Adrenal gland (tissue), 12 donors: Measurements from ENCODE around the gene RHBDL3. TPM values are rescaled to one million over a fixed set of nuclear protein-coding genes. Genes with fewer than 3 reads are reported as not detected.

ENCODE experiments used
- DNase-seq, 7 donors: peaks; one replicate each; pipeline ENCODE4 v3.0.0-alpha.2; 2019 to 2020
- H3K27ac ChIP-seq, 5 donors: fragments of 200-600 bp; sonication (generic) in 4 of 5; 1 replicate in 3 of 5; 2 replicates in 2 of 5; pipeline versions ENCODE4 v1.5.1 to v1.8.0; 2016 to 2020; ENCODE audit warnings: mild to moderate bottlenecking in 1 of 5
- H3K27me3 ChIP-seq: fragments of 200-600 bp; 2 replicates; pipeline ENCODE4 v1.8.0; 2021
- H3K36me3 ChIP-seq, 2 donors: fragments of 200-600 bp; replicated peaks in 1 of 2; 1 replicate in 1 of 2; 2 replicates in 1 of 2; pipeline versions ENCODE4 v1.5.1 to v1.8.0; 2018 to 2022
- H3K4me1 ChIP-seq, 2 donors: fragments of 200-600 bp; replicated peaks in 1 of 2; 1 replicate in 1 of 2; 2 replicates in 1 of 2; pipeline versions ENCODE4 v1.5.1 to v1.8.0; 2018 to 2021
- H3K4me3 ChIP-seq, 4 donors: fragments of 200-600 bp; sonication (generic) in 3 of 4; one replicate each; pipeline ENCODE4 v1.5.1; 2016 to 2018
- H3K9me3 ChIP-seq, 3 donors: fragments of 200-600 bp; sonication (generic) in 1 of 3; replicated peaks in 1 of 3; 1 replicate in 2 of 3; 2 replicates in 1 of 3; pipeline versions ENCODE4 v1.5.1 to v1.8.0; 2016 to 2021
- CTCF ChIP-seq, 6 experiments: fragments of 450-650 bp in 4 of 6; fragments of 200-600 bp in 2 of 6; sonication (generic) in 1 of 6; IDR thresholded peaks; 1 replicate in 5 of 6; 2 replicates in 1 of 6; pipeline versions ENCODE4 v1.5.1 to v1.8.0; 2016 to 2021; ENCODE audit warnings: antibody characterized with exemption in 6 of 6, mild to moderate bottlenecking in 2 of 6, moderate library complexity in 1 of 6
- POLR2A ChIP-seq, 2 donors: fragments of 450-650 bp; IDR thresholded peaks; one replicate each; pipeline ENCODE4 v1.6.1; 2017; ENCODE audit warnings: antibody characterized with exemption in 2 of 2, mild to moderate bottlenecking in 2 of 2, moderate library complexity in 1 of 2
- WGBS, 4 donors: extraction: QIAGEN DNeasy Blood & Tissue Kit in 2 of 4; methylation state at CpG; one replicate each; pipeline versions ENCODE4 v1.1.5 to v1.1.7; 2013 to 2017; 5-methylcytosine and 5-hydroxymethylcytosine counted together
- intact Hi-C, 2 donors: fragments of 100-400 bp; cut with DNase I; formaldehyde crosslinking; loops; one replicate each; pipeline versions ENCODE4 v1.14.1 to v1.15.0; 2022 to 2023
- microRNA counts, 2 donors: library from miRNA; unstranded; fragments of <30 nt; microRNA quantifications; one replicate each; lab custom pipeline; 2016
- microRNA-seq, 3 donors: library from miRNA; unstranded; fragments of <30 nt; microRNA quantifications; one replicate each; pipeline ENCODE4, GENCODE V29; 2017 to 2020
- polyA plus RNA-seq, 3 donors: library from polyadenylated mRNA; stranded (reverse); fragments of 200-250 nt in 2 of 3; fragments of 350-450 nt in 1 of 3; fragmentation: Illumina TruSeq in 1 of 3; extraction: RNeasy Lipid Tissue Mini Kit (QIAGEN cat#74804) in 1 of 3; gene quantifications; one replicate each; pipeline ENCODE4 v1.2.3, GENCODE V29; 2013 to 2014
- small RNA-seq, 2 donors: library from RNA; depleted of rRNA; stranded (forward); fragments of <200 nt; gene quantifications; one replicate each; pipeline ENCODE3, GENCODE V24; 2016
- total RNA-seq, 9 donors: library from RNA; depleted of rRNA in 4 of 9; stranded (reverse); fragments of >200 nt in 4 of 9; fragments of 120-200 nt in 1 of 9; fragmentation: NEBNext Ultra II Directional in 1 of 9; extraction: Animal tissue kit (Norgen Biotek cat#: 25700) in 1 of 9; gene quantifications; one replicate each; pipeline versions ENCODE4 v1.1.0 to v1.2.4, GENCODE V29; 2013 to 2023
- donor health status: healthy with polysubstance abuse.
- donor health status: Bipolar disorder and iron deficiency.
- donor health status: DM: yes; HTN: yes; CAD: no.
- donor health status: DM: no; HTN: no; CAD: no.
- donor health status: DM: no; HTN: no; CAD: no.
- donor health status: DM: yes; HTN: yes; CAD: no.

Gene RHBDL3
- total and polyA plus RNA-seq, 12 donors: 1.7 to 10.2 (median 5.1) TPM

GRCh38 chr17:32361270-32361669, 95.6 kb downstream of the RHBDL3 start:
- no peaks in the 10 kb centered on the region for H3K27me3 ChIP-seq
- no peak for DNase-seq
- no peak overlapping the region for H3K4me3 ChIP-seq
- peaks cover 0 to 92% of the 10 kb centered on the region in 2 donors for H3K36me3 ChIP-seq
- TF ChIP-seq CTCF (IDR thresholded peaks at IDR 0.05) (no peak), POLR2A (IDR thresholded peaks at IDR 0.05) (no peak)
- 76 to 89% (median 85%) methylated on average over 1 of the region's 1 CpG for WGBS, 4 donors
- no peak overlapping the region for H3K27ac ChIP-seq
- H3K9me3 ChIP-seq: no peaks in the 10 kb centered on the region
- intact Hi-C loops: no loop called here
- peaks cover 3 to 27% of the 10 kb centered on the region in 2 donors for H3K4me1 ChIP-seq

- DNase-seq: no peak
- Histone ChIP-seq H3K9me3 (no peaks in the 10 kb centered on the region), H3K4me1 (peaks cover 0 to 10% of the 10 kb centered on the region in 2 donors), H3K27ac (no peak overlapping the region), H3K36me3 (peaks cover 0 to 86% of the 10 kb centered on the region in 2 donors), H3K27me3 (no peaks in the 10 kb centered on the region), H3K4me3 (no peak overlapping the region)
- intact Hi-C loops: no loop called here
- WGBS, 4 donors: 63 to 91% (median 80%) methylated on average over 1 of the region's 1 CpG
- no peak for TF ChIP-seq CTCF (IDR thresholded peaks at IDR 0.05)
- no peak for TF ChIP-seq POLR2A (IDR thresholded peaks at IDR 0.05)
Observed at GRCh38 chr17:32370426-32370825, 104.8 kb downstream of the RHBDL3 start.

MicroRNAs encoded within 50 kb of the gene (microRNA counts, 767-probe panel; counts per million panel counts)
- 0 counts per million in 2 donors for microRNA hsa-miR-632 (lab: Ali Mortazavi, UCI)

Small RNA genes lying within 50 kb of the gene (microRNA-seq; reads per million reads assigned to microRNA genes)
- 0 to 2.6 (median 1.5) reads per million in 3 donors for gene MIR632

Small RNA genes lying within 50 kb of the gene (small RNA-seq; reads per million reads assigned to genes)
- 0 reads per million in 2 donors for gene UBL5P2

Other genes with a start within 250 kb of the RHBDL3 start
- 10 to 100 TPM; 44.2 to 86.0 (median 61.3) TPM for gene RHOT1, start 123.3 kb upstream of the RHBDL3 start, total RNA-seq
- gene RHOT1, start 123.3 kb upstream of the RHBDL3 start, polyA plus RNA-seq: 10 to 100 TPM; 75.3 to 97.7 (median 86.4) TPM
- gene C17orf75, start 76.3 kb downstream of the RHBDL3 start, total RNA-seq: 10 to 100 TPM in 8 of 9 donors, 1 to 10 TPM in 1; 9.6 to 36.5 (median 21.0) TPM
- 10 to 100 TPM; 13.5 to 23.8 (median 17.1) TPM for gene C17orf75, start 76.3 kb downstream of the RHBDL3 start, polyA plus RNA-seq
- 100 to 1,000 TPM in 7 of 9 donors, 10 to 100 TPM in 2; 68.7 to 193 (median 135) TPM for gene ZNF207, start 84.3 kb downstream of the RHBDL3 start, total RNA-seq
- 100 to 1,000 TPM in 1 of 3 donors, 10 to 100 TPM in 2; 58.8 to 190 (median 68.4) TPM for gene ZNF207, start 84.3 kb downstream of the RHBDL3 start, polyA plus RNA-seq
- 100 to 1,000 TPM in 2 of 9 donors, 10 to 100 TPM in 7; 30.2 to 128 (median 59.2) TPM for gene PSMD11, start 178.7 kb downstream of the RHBDL3 start, total RNA-seq
- 10 to 100 TPM; 25.0 to 95.2 (median 46.5) TPM for gene PSMD11, start 178.7 kb downstream of the RHBDL3 start, polyA plus RNA-seq
- 1 to 10 TPM; 1.1 to 4.5 (median 2.7) TPM for gene CDK5R1, start 221.2 kb downstream of the RHBDL3 start, total RNA-seq
- 1 to 10 TPM in 2 of 3 donors, under 1 TPM in 1; 0.98 to 3.0 (median 1.8) TPM for gene CDK5R1, start 221.2 kb downstream of the RHBDL3 start, polyA plus RNA-seq